ENCODE results near the gene KDM4B.
"Not testable (repeated sequence)": the region's sequence is repeated elsewhere in the genome, so short reads cannot be mapped to it uniquely, and the experiment has no call there.

KDM4B gene

DNA sequence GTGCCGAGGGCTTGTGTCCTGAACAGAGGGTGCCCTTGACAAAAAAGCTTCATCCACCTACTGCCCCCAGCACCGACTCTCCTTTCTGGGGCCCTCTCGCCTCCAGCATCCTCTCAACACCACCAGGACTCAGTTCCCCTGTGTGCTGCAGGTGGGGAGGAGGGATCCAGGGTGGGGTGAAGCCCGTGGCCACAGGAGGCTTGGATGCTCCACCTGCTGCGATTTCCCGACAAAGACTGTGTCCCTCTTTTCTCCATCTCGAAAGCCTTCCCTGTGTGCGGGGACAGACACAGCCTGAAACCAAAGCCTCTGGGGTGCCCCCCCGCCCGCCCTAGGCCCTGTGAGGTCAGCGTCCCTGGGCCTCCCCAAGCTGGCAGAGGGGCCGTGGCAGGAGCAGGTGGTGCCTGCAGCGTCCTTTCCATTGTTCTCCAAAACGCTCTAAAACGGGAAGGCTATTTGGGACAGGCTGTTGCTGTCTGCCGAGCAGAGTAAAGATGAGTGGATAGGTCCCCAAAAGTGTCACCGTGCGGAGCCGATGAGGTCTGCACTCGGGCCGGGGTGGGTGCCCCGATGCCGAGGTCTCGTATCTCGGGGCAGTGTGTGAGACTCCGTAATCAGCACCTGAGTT, 186.0 kb downstream of the KDM4B start:
- Histone ChIP-seq H3K9ac (ENCODE audit: low read length) (no peak overlapping the region), H3K4me1 (ENCODE audit: control insufficient read depth, insufficient read depth, low read length) (no peaks in the 10 kb centered on the region), H3K4me3 (ENCODE audit: low read length) (no peak overlapping the region), H3K36me3 (ENCODE audit: control insufficient read depth, insufficient read depth, low read length) (peaks cover 3% of the 10 kb centered on the region), H3K27ac (ENCODE audit: low read depth, low read length) (no peak overlapping the region), H3K27me3 (ENCODE audit: control insufficient read depth, insufficient read depth, low read length) (no peaks in the 10 kb centered on the region)

DNA sequence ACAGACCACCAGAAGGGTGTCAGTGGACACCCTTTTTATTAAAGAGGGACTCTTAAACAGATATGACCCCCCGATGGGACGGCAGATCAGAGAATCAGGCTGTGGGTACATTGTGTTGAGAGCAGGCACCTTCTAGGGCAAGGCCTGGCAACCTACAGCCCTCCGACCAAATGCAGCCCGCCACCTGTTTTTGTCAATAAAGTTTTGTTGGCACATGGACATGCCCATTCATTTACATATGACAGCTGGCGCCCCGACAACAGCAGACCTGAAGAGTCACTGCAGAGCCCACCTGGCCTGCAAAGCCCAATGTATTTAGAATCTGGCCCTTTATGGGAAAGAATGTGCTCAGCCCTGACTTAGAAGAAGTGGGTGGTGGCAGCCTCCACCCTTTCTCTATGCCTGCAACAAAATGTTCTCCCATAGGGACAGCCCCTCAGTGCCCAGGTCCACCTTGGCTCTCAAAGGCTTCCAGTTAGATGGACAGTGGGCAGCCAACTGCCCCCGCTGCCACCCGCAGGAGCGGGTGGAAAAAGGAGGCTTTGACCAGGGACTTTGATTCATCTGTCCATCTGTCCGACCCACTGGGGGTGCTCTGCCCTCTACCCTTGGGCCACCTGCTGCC, 186.8 kb downstream of the KDM4B start:
- no peak overlapping the region for H3K4me3 ChIP-seq (ENCODE audit: low read length)
- H3K4me1 ChIP-seq (ENCODE audit: control insufficient read depth, insufficient read depth, low read length), result no peaks in the 10 kb centered on the region
- no peaks in the 10 kb centered on the region for H3K27me3 ChIP-seq (ENCODE audit: control insufficient read depth, insufficient read depth, low read length)
- H3K36me3 ChIP-seq (ENCODE audit: control insufficient read depth, insufficient read depth, low read length), result no peaks in the 10 kb centered on the region
- H3K9ac ChIP-seq (ENCODE audit: low read length), result no peak overlapping the region
- no peak overlapping the region for H3K27ac ChIP-seq (ENCODE audit: low read depth, low read length)

DNA sequence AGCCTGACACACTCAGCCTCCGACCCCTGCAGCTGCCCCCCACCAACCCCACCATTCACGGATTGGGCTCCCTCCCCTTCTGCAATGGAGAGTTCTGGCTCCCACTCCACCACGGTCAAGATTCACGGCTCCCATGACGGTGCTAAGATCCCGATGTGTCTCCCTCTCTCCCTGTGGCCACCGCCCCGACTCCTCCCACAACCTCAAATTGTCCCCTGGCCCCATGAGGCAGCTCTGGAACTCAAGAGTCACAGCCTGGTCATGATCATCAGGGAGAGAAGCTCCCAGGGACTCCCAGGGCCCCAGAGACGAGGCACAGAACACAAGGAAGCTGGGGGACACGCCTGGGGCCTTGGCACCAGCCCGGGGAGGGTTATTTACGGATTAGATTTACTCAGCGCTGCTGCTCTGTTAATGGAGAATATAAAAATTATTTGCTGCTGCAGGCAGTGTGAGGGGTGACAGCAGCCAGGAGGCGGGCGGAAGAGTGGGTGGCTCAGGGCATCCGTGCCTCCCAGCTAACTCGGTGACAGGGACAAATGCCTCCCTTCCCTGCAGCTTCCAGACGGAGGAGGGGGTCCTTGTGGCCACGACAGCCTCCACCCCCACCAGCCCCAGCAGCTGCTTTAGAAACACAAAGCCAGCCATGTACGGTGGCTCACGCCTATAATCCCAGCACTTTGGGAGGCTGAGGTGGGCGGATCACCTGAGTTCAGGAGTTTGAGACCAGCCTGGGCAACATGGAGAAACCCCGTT, 187.5 kb downstream of the KDM4B start:
- H3K27me3 ChIP-seq (ENCODE audit: control insufficient read depth, insufficient read depth, low read length), result no peaks in the 10 kb centered on the region
- H3K36me3 ChIP-seq (ENCODE audit: control insufficient read depth, insufficient read depth, low read length), result no peaks in the 10 kb centered on the region
- no peak overlapping the region for H3K4me3 ChIP-seq (ENCODE audit: low read length)
- no peaks in the 10 kb centered on the region for H3K4me1 ChIP-seq (ENCODE audit: control insufficient read depth, insufficient read depth, low read length)
- no peak overlapping the region for H3K9ac ChIP-seq (ENCODE audit: low read length)
- no peak overlapping the region for H3K27ac ChIP-seq (ENCODE audit: low read depth, low read length)

DNA sequence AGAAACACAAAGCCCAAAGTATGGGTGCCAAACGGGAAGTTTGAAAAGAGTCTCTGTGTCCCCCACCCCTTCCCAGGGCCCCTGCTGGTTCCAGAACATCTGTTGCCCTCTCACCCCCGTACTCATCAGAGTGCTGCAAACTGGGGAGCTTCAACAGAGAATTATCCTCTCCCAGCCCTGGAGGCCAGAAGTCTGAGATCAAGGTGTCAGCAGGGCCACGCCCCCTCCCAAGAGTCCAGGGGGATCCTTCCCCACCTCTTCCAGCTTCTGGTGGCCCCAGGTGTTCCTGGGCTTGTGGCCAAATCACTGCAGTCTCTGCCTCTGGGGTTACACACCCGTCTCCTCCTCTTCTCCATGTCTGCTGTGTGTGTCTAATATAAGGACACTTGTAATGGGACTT, 188.3 kb downstream of the KDM4B start:
- Histone ChIP-seq H3K27me3 (ENCODE audit: control insufficient read depth, insufficient read depth, low read length) (no peaks in the 10 kb centered on the region), H3K36me3 (ENCODE audit: control insufficient read depth, insufficient read depth, low read length) (no peaks in the 10 kb centered on the region), H3K9ac (ENCODE audit: low read length) (no peak overlapping the region), H3K27ac (ENCODE audit: low read depth, low read length) (no peak overlapping the region), H3K4me1 (ENCODE audit: control insufficient read depth, insufficient read depth, low read length) (no peaks in the 10 kb centered on the region), H3K4me3 (ENCODE audit: low read length) (no peak overlapping the region)

DNA sequence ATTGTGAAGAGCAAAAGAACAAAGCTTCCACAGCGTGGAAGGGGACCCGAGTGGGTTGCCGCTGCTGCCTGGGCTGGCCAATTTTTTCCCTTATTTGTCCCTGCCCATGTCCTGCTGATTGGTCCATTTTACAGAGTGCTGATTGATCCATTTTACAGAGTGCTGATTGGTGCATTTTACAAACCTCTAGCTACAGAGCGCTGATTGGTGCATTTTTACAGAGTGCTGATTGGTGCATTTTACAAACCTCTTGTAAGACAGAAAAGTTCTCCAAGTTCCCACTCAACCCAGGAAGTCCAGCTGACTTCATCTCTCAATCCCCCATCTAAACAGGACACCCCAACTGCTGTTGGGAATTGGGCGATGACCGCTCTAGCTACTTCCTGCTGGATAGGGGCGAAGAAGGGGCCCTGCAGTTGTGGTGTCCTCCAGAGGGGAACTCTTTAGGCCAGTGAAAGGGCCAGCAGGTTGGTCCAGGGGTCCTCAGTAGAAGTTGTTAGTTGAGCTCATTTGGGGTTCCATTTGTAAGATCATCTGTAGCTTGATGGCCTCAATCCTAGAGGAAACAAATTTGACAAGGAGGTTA, 189.7 kb downstream of the KDM4B start:
- H3K27ac ChIP-seq (ENCODE audit: low read depth, low read length); H3K27me3 ChIP-seq (ENCODE audit: control insufficient read depth, insufficient read depth, low read length); H3K4me1 ChIP-seq (ENCODE audit: control insufficient read depth, insufficient read depth, low read length); H3K4me3 ChIP-seq (ENCODE audit: low read length); H3K36me3 ChIP-seq (ENCODE audit: control insufficient read depth, insufficient read depth, low read length); H3K9ac ChIP-seq (ENCODE audit: low read length): not testable (repeated sequence)

DNA sequence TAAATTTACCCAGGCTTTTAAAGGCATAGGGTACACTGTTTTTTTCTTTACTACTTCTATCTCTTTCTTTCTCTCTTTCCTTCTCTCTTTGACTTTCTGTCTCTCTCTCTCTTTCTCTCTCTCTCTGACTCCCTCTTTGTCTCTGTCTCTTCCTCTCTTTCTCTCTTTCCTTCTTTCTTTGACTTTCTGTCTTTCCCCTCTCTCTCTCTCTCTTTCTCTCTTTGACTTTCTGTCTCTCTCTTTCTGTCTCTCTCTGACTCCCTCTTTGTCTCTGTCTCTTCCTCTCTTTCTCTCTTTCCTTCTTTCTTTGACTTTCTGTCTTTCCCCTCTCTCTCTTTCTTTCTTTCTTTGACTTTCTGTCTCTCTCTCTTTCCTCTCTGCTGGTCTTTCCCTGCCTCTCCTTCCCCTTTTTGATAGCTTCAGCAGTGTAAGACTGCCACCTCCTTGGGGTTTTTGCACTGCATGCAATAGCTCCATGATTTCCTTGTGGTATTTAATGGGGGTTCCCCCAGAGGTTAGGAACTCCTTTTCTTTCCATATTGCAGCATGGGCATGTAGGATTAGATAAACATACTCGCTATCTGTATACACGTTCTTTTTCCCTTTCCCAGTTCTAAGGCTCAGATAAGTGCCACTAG, 191.4 kb downstream of the KDM4B start:
- H3K27ac ChIP-seq (ENCODE audit: low read depth, low read length); H3K9ac ChIP-seq (ENCODE audit: low read length); H3K27me3 ChIP-seq (ENCODE audit: control insufficient read depth, insufficient read depth, low read length); H3K4me3 ChIP-seq (ENCODE audit: low read length); H3K4me1 ChIP-seq (ENCODE audit: control insufficient read depth, insufficient read depth, low read length); H3K36me3 ChIP-seq (ENCODE audit: control insufficient read depth, insufficient read depth, low read length): not testable (repeated sequence)

DNA sequence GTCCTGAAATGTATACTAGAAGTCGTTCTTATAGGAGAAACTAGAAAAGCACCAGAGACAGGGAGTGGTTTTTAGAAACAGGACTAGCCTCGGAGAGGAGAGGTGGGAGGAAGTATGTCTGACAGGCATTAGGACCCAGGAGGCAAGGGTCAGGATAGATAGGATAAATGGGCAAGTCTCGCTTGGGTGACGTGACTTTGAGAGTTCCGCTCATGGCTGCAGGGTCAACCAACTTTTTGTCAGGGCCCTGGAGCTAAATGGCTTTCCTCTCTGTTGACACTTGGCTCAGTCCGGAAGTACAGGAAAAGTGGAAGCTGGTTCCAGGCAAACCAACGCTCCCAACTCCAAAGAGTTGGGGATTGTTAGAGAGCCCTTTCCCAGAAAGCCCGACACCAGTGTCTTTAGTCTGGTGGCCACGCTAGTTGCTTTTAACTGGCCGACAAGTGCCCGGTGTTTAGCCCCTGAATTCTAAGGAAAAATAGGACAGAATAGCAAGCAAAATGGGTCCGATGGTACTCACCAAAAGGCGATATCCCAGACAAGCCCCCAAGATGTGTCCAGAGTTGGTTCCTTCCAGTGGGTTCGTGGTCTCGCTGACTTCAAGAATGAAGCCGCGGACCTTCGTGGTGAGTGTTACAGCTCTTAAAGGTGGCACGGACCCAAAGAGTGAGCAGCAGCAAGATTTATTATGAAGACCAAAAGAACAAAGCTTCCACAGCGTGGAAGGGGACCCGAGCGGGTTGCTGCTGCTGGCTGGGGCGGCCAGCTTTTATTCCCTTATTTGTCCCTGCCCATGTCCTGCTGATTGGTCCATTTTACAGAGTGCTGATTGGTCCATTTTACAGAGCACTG, 196.2 kb downstream of the KDM4B start:
- not testable (repeated sequence) for H3K4me1 ChIP-seq (ENCODE audit: control insufficient read depth, insufficient read depth, low read length); H3K27ac ChIP-seq (ENCODE audit: low read depth, low read length); H3K9ac ChIP-seq (ENCODE audit: low read length); H3K4me3 ChIP-seq (ENCODE audit: low read length); H3K27me3 ChIP-seq (ENCODE audit: control insufficient read depth, insufficient read depth, low read length); H3K36me3 ChIP-seq (ENCODE audit: control insufficient read depth, insufficient read depth, low read length)

DNA sequence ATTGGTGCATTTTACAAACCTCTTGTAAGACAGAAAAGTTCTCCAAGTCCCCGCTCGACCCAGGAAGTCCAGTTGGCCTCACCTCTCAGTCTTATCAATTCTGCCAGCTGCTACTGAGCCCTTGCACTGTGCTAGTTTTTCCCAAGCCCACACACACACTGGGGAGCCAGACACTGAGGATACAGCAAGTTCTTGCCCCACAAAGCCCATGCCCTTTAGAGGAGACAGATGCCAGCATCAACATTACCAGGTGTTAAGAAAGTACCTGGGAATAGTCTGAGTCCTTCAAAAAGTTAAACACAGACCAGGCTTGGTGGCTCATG, 196.7 kb downstream of the KDM4B start:
- Histone ChIP-seq H3K36me3 (ENCODE audit: control insufficient read depth, insufficient read depth, low read length) (no peaks in the 10 kb centered on the region), H3K4me1 (ENCODE audit: control insufficient read depth, insufficient read depth, low read length) (no peaks in the 10 kb centered on the region), H3K27me3 (ENCODE audit: control insufficient read depth, insufficient read depth, low read length) (no peaks in the 10 kb centered on the region), H3K27ac (ENCODE audit: low read depth, low read length) (no peak overlapping the region), H3K9ac (ENCODE audit: low read length) (no peak overlapping the region), H3K4me3 (ENCODE audit: low read length) (no peak overlapping the region)

DNA sequence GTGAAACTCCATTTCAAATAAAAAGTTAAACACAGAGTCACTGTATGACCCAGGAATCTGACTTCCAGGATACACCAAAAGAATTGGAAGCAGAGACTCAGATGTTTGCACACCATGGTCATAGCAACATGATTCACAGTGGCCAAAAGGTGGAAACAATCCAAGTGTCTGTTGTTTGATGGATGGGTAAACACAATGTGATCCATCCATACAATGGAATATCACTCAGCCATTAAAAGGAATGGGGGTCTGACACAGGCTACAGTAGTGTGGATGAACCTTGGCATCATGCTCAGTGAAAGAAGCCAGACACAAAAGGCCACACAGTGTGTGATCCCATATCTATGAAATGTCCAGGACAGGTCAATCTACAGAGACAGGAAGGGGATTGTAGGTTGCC, 197.3 kb downstream of the KDM4B start:
- Histone ChIP-seq H3K4me3 (ENCODE audit: low read length) (no peak overlapping the region), H3K36me3 (ENCODE audit: control insufficient read depth, insufficient read depth, low read length) (no peaks in the 10 kb centered on the region), H3K4me1 (ENCODE audit: control insufficient read depth, insufficient read depth, low read length) (no peaks in the 10 kb centered on the region), H3K27me3 (ENCODE audit: control insufficient read depth, insufficient read depth, low read length) (no peaks in the 10 kb centered on the region), H3K27ac (ENCODE audit: low read depth, low read length) (no peak overlapping the region), H3K9ac (ENCODE audit: low read length) (no peak overlapping the region)

DNA sequence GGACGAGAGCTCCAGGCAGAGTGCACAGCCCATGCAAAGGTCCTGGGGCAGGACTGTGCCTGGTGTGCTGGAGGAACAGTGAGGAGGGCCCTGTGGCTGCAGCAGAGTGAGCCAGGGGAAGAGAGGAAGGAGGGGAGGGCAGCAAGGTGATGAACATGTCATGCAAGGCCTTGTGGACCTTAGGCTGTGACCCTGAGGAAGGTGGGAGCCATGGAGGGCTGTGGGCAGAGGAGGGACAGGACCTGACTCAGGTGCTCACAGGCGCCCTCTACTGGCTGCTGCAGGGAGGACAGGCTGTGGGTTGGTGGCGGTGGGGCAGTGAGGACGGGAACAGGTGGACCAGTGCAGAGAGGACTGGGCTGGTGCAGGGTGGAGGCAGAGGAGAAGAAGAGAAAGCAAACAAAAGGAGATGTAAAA, 201.4 kb downstream of the KDM4B start:
- Histone ChIP-seq H3K4me3 (ENCODE audit: low read length) (no peak overlapping the region), H3K4me1 (ENCODE audit: control insufficient read depth, insufficient read depth, low read length) (no peaks in the 10 kb centered on the region), H3K27ac (ENCODE audit: low read depth, low read length) (no peak overlapping the region), H3K36me3 (ENCODE audit: control insufficient read depth, insufficient read depth, low read length) (no peaks in the 10 kb centered on the region), H3K9ac (ENCODE audit: low read length) (no peak overlapping the region), H3K27me3 (ENCODE audit: control insufficient read depth, insufficient read depth, low read length) (no peaks in the 10 kb centered on the region)

DNA sequence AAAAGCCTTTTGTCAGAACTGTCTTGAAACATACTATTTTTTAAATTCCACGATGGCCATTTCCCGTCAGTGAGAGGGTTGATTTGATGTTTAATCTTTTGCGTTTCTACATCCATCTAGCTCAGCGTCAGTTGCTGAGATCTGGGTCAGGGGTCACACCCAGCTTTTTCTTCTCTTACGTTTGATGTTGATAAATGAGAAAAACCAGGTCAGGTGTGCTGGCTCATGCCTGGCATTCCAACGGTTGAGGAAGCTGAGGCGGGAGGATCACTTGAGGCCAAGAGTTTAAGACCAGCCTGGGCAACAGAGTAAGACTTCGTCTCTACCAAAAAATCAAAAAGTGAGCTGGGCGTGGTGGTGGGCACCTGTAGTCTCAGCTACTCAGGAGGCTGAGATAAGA, 202.8 kb downstream of the KDM4B start:
- Histone ChIP-seq H3K4me1 (ENCODE audit: control insufficient read depth, insufficient read depth, low read length) (no peaks in the 10 kb centered on the region), H3K27ac (ENCODE audit: low read depth, low read length) (no peak overlapping the region)

More for the DNA sequence above, 202.8 kb downstream of the KDM4B start:
- H3K4me3 ChIP-seq (ENCODE audit: low read length), result no peak overlapping the region
- no peaks in the 10 kb centered on the region for H3K36me3 ChIP-seq (ENCODE audit: control insufficient read depth, insufficient read depth, low read length)
- H3K9ac ChIP-seq (ENCODE audit: low read length), result no peak overlapping the region
- no peaks in the 10 kb centered on the region for H3K27me3 ChIP-seq (ENCODE audit: control insufficient read depth, insufficient read depth, low read length)

Measured in rectal smooth muscle tissue (tissue), 1 donor.